SK-N-MC (cell line): ENCODE measurements around the gene ZSWIM3.

Source experiments
- EZH2 ChIP-seq: fragments of 200-600 bp; sonication (generic); IDR thresholded peaks from one replicate; pipeline ENCODE4 v1.6.1; 2017; ENCODE audit warnings: antibody characterized with exemption
- FOXP2 ChIP-seq: optimal IDR thresholded peaks from 2 replicates; pipeline ENCODE3; 2011; ENCODE audit warnings: mild to moderate bottlenecking, moderate library complexity; ENCODE audit not compliant: insufficient read depth; ENCODE audit errors: extremely low read length, control extremely low read depth
- POLR2AphosphoS5 ChIP-seq: IDR thresholded peaks from 2 replicates; pipeline ENCODE4 v1.6.1; 2012; ENCODE audit warnings: mild to moderate bottlenecking, low read depth, low read length, borderline replicate concordance

GRCh38 chr20:45853484-45853883 is 3.9 kb upstream of the ZSWIM3 start:
- no peak for TF ChIP-seq EZH2
- TF ChIP-seq POLR2AphosphoS5: no peak
- TF ChIP-seq FOXP2: no peak
